D341Med (cell line): Measurements from ENCODE around the gene KRT222.

ENCODE experiments used
- DNase-seq: peaks from one replicate; pipeline ENCODE4 v3.0.0; 2012; ENCODE audit warnings: low spot score

The KRT222 gene

DNA sequence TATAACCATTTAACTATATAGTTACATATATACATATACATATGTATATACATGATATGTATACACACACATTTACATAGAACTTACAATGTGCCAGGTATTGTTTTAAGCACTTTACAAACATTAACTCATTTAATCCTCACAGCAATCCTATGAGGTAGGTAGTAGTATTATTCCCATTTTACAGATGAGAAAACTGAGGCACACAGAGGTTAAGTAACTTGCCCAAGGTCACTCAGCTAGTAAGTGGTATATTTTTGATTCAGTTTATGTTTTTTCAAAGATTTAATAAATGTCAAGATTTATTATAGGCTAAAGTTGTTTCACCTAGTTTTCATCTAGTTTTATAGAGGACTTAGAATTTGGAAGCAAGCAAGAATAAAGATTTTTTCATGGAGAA is 6.6 kb downstream of the KRT222 start:
- no peak for DNase-seq

DNA sequence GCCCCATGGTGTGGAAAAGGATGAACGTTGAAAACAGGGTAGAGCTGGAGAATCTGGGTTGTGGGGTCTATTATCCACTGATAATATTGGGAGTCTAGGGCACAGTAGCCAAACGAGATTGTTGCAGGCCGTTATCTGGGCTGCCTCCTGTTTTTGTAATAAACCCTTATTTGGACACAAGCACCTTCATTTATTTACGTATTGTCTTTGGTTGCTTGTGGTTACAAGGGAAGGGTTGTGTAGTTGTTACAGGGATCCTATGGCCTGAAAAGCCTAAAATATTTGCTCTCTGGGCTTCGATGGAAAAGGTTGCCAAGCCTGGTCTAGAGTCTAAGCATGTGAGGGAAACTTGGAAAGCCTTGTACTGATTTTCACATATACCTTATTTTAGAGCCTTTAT is 13.0 kb downstream of the KRT222 start:
- DNase-seq: no peak

DNA sequence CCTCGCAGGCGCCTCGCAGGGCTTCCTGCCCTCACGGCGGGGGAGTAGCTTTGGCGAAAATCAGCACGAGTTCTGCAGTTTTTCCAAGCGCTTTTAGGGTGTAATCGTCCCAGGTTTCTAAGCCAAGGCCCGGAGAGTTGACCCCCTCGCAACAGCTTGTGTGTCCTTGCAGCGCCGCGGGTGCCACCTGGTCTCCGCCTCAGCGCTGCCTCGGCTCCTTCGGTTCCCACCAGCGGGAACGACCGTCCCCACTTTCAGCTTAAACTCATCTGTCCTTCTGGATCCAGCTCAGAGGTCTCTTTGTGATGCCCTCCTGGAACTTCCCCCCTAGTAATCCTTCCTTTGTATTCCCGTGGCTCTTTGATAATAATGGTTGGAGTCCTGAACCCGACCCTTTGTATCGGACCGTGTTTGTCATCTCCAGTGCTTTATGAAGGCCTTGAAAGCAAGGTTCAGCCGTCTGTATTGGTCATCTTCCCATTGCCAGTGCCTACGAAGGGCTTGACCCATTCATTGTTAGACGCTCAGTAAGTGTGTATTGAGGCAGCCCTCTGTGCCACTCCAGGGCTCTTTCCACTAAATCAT is 16.5 kb downstream of the KRT222 start:
- no peak for DNase-seq

- DNase-seq: peak; percentile 91
Observed at GRCh38 chr17:40647624-40648383, 17.2 kb downstream of the KRT222 start, which contains the start of gene SMARCE1. Gene SMARCE1, minus strand, starts transcription at chr17:40647818. Its CDS starts 2,016 bp downstream, at chr17:40645802.

DNA sequence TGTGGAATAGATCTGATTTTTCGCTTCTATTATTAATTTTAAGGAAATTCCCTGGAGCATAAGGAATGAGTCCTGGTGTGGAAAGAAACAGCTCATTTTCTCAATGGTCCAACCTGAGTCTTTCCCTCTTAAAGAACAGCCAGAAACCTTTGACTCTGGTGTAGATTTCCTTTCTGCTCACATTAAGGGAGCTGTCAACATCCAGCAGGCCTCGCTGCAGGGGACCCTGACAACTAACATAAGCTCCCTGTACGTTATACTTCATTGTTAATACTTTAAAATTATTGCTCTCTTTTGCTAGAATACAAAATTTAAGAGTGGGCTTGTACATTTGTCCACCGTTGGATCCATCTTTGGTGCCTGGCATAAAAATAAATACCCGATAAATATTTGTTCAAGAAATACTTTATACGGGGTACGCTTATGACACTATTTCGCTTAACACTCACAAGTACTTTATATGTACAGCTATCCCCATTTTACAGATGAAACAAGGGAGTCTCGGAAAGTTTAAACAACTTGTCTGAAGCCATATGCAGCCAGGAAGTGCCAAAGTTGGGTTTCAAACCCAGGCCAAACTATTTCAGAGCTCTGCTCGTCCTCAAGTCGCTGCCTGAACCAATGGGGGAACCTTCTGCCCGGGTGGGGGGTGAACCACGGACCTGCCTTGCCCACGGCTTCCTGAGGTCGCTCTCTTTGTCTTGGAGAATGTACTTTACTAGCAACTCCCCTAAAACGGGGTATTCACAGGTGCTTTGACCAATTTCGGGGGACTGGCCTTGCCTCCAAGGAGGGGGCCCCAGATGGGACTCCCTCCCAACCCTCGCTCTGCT is 18.0 kb downstream of the KRT222 start:
- DNase-seq: no peak

GRCh38 chr17:40645943-40646342 is 19.0 kb downstream of the KRT222 start:
- no peak for DNase-seq

DNA sequence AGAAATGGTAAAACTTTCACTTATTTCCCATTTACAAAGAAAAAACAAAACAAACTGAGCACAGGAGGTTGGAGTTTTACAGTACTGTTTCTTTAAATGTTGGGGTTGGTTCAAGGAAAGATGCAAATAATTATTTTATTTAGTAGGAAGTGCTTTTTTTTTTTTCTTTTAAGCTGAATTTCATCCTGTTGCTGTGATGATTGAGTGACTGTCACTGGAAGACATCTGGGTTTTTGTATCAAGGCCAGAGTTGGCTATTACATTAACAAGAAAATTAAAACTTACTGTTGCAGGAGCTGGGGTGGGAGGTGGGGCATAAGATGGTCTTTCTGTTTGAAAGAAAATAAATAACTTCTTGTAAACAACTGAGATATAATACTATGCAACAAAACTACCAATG is 19.7 kb downstream of the KRT222 start:
- no peak for DNase-seq

GRCh38 chr17:40637931-40638330 is 27.0 kb downstream of the KRT222 start:
- DNase-seq: no peak

DNA sequence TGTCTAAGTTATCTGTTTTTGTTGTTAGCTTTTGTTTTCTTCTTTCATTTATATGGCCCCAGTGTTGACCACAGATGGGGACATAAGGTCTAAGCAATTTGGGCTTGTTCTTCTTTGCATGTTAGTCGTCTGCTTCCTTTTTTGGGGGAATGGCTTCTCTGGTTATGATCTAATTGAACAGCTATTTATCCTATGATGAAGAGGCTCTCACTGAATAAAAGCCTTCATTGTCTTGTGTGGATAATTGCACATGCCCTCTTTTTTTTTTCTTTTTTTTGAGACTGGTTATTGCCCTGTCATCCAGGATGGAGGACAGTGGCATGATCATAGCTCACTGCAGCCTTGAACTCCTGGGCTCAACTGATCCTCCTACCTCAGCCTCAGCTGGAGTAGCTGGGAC is 31.1 kb downstream of the KRT222 start:
- DNase-seq: no peak

- DNase-seq: no peak
Observed at GRCh38 chr17:40632216-40632615, 32.8 kb downstream of the KRT222 start.

DNA sequence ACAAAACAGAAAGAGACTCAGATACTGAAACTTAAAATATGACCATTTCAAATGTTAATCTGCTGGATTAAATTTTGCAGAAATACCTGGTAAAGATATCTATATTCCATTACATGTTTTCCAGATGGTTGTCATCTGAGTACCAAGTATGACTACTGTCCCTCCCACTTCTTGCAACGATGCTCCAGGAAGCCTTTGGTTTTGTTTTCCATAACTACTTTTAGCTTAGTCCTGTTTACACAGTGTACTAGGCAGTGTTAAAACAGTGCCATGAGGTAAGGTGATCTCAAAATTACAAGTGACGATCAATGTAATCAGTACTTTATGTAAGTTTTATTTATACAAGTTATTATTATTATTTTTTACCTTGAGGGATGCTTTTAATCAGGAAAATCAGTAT is 35.1 kb downstream of the KRT222 start:
- no peak for DNase-seq

DNA sequence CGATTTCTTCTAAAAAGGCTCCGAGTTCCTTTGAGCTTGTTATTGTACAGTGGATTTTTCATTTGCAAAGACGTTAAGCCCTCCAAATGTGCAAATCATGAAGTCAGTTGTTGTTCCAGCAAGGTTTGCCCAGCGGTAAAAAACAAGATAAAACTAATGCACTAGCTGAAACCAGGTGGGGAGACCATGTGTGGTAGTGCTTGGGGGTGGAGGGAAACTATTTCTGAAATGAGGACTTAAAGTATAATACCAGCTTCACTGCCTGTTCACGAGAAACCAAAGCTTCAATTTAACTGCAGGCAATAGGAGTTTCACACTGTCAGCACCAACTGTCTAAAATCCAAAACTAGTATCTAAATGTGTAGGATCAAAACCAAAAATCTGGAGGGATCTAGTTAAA is 39.7 kb downstream of the KRT222 start:
- no peak for DNase-seq

- no peak for DNase-seq
Observed at GRCh38 chr17:40623419-40624210, 41.4 kb downstream of the KRT222 start.

GRCh38 chr17:40622509-40622928 is 42.5 kb downstream of the KRT222 start:
- DNase-seq: no peak

DNA sequence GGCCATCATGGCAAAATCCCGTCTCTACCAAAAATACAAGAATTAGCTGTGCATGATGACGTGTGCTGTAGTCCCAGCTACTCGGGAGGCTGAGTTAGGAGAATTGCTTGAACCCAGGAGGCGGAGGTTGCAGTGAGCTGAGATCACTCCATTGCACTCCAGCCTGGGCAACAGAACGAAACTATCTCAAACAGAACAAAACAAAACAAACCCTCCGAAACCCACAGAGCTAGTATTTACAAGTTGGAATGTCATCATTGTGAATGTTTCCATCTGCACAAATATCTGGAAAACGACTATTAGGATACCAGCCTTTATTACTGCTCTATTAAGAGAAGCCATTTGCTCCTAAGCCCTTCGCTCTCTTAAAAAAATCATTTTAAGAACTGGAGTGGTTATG is 43.4 kb downstream of the KRT222 start:
- DNase-seq: no peak

DNA sequence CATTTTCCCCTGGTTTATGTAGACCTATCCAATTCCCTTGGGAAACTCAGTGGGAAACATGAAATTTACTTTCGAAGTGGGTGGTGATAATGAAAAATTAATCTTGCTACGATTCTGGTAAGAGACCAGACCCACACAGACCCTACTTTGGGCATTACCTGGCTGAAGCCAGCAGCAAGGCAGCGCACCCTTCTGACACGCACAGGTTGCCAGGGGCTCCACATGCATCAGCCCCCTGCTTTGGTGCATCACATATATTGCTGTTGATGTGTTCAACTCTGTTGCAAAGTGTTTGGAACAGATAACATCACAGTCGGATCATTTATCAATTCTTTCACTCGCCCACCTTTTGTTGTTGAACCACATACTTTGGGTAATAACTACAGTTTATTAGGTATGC is 44.0 kb downstream of the KRT222 start:
- no peak for DNase-seq

DNA sequence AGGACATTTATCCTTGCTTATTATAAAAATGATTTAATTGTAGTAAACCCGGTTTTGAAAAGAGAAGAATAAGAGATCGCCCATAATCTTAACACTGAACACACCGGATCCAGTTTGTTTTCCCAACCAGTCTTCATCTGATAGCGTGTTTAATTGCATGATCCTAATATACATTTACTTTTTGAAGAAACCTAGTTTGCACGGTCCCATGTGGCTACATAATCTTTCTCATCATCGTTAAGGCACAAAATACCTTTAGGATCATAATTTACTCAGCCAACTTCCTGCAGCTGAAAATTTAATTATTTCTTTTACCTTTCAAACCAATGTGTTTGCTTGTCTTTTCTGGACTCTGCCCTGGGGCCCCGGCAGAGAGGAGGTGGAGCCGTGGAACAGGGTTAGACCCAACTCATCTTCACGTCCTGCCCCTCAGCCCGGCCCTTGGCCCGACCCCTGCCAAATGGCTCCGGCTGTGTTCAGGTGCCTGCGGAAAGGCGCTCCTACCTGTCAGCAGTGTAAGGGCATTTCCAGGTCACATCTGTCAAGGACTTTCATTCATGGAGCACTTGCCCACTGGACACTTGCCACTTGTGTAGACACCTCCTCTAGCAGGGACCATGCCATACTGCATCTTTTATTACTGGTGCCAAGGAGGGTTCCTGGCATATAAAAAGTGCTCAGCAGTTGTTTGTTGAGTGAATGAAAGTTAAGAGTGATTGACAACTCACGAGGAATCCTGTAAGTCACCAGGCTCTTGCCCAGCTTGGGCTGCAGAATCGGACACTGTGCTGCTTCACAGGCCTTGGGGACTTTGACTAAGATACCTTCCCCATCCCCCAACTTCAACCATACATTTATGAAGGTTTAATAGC is 46.0 kb downstream of the KRT222 start:
- no peak for DNase-seq

DNA sequence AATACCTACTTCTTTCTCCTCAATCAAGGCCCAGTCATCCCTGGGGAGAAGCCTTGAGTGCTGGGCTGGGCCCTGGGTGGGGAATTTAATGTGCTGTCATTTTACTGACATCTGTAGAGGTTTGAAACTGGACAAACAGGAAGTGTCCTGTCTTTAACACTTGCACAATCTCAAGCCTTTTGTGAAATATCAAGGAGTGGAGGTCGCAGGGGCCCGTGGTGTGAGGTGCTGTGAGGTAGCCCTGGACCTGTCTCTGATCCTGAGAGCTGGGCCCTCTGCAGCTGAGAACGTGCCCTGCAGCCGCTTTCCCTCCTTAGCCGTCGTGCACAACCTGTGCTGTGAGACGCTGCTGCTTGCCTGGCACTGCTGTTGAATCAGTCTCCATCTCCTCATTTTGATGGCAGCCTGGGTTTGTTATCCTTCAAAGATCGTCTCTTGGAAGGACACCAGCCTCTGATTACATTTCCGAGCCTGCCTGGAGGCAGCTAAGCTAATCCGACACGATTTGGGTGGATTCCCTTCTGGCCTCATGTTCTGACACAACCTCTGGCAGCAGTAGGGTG is 47.2 kb downstream of the KRT222 start:
- no peak for DNase-seq

DNA sequence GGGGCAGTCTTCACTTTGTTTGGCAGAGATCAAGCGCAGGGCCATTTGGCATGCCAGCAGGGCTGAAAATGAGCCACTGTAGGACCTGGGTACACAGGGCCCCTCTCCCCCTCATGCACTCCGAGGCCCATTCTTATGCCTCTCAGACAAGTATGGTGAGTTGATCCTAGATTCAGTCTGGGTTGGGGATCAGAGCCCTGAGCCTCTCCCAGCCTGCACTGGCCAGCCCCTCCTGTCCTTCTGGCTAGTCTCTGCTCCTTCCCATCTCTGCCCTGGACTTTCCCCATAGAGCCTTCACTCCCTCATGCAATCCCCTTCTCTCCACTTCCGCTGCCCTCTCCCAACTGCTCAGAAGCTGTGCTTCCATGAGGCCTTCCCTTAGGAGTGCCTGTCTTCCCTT is 48.4 kb downstream of the KRT222 start:
- no peak for DNase-seq

DNA sequence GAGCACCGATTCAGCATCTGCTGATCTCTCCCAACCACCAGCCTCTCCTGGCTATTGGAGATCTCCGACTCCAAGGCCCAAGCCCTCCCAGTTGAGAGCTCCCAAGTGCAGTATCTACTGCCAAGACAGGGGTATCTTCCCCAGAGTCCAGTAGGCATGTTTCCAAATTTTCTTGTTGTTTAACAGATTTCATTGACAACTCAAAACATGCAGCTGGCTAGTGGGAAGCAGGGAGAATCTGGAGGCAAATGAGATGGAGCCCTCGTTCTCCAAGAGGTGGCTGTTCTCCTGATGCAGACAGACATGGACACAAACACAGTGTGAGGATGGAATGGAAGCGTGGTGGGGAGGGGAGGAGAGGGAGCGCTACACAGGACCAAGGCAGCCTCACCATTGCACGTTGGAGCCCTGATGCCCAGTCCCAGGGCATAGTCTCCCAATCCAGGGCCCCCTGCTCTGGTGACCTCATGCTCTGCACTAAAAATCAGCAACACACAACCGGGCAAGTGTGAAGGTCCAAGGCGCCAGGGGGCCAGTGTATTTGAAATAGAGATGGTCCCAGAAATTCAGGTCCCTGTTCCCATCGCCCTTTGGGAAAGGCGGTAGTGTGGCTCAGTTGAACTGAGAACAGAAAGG is 49.0 kb downstream of the KRT222 start:
- DNase-seq: no peak
